HEK293T (cell line): ENCODE results near the gene DDX51.
"Not testable (repeated sequence)": the region's sequence is repeated elsewhere in the genome, so short reads cannot be mapped to it uniquely, and the experiment has no call there.

Source experiments
- CTCF ChIA-PET: fragments of 350-600 bp; formaldehyde crosslinking; extraction: SDS; loops from one replicate; lab custom pipeline; 2021; ENCODE audit warnings: antibody characterized with exemption, inconsistent platforms; lab: Yijun Ruan, JAX
- POLR2A ChIA-PET: fragments of 350-600 bp; formaldehyde crosslinking; extraction: SDS; loops from one replicate; lab custom pipeline; 2020; ENCODE audit warnings: antibody characterized with exemption, inconsistent platforms; lab: Yijun Ruan, JAX
- DNase-seq: peaks from one replicate; pipeline ENCODE4 v3.0.0; 2012; ENCODE audit warnings: mixed read lengths; ENCODE audit errors: extremely low spot score
- ARNT ChIP-seq: fragments of 450-650 bp; IDR thresholded peaks from 2 replicates; pipeline ENCODE4 v1.6.1; 2017; ENCODE audit warnings: mild to moderate bottlenecking
- BHLHE40 ChIP-seq: fragments of 450-650 bp; IDR thresholded peaks from 2 replicates; pipeline ENCODE4 v1.6.1; 2016; ENCODE audit warnings: mild to moderate bottlenecking, moderate library complexity, borderline replicate concordance
- CTBP1 ChIP-seq: fragments of 450-650 bp; IDR thresholded peaks from 2 replicates; pipeline ENCODE4 v1.6.1; 2016; ENCODE audit warnings: borderline replicate concordance
- ELF4 ChIP-seq: fragments of 450-650 bp; IDR thresholded peaks from 2 replicates; pipeline ENCODE4 v1.6.1; 2017; ENCODE audit warnings: antibody characterized with exemption
- FOXA1 ChIP-seq: fragments of 450-650 bp; IDR thresholded peaks from 2 replicates; pipeline ENCODE4 v1.6.1; 2016; ENCODE audit warnings: mild to moderate bottlenecking
- FOXK2 ChIP-seq: fragments of 450-650 bp; IDR thresholded peaks from 2 replicates; pipeline ENCODE4 v1.6.1; 2016; ENCODE audit warnings: mild to moderate bottlenecking
- FOXM1 ChIP-seq: fragments of 450-650 bp; IDR thresholded peaks from 2 replicates; pipeline ENCODE4 v1.6.1; 2017; ENCODE audit warnings: mild to moderate bottlenecking, borderline replicate concordance
- HDGF ChIP-seq: fragments of 450-650 bp; IDR thresholded peaks from 2 replicates; pipeline ENCODE4 v1.6.1; 2017; ENCODE audit warnings: antibody characterized with exemption, borderline replicate concordance
- L3MBTL2 ChIP-seq: fragments of 450-650 bp; conservative IDR thresholded peaks from 2 replicates; pipeline ENCODE4 v1.6.1; 2016; ENCODE audit warnings: mild to moderate bottlenecking
- LEF1 ChIP-seq: fragments of 450-650 bp; IDR thresholded peaks from 2 replicates; pipeline ENCODE4 v1.6.1; 2017; ENCODE audit warnings: mild to moderate bottlenecking, borderline replicate concordance
- NFRKB ChIP-seq: fragments of 450-650 bp; IDR thresholded peaks from 2 replicates; pipeline ENCODE4 v1.6.1; 2016; ENCODE audit warnings: mild to moderate bottlenecking, moderate library complexity
- PKNOX1 ChIP-seq: fragments of 450-650 bp; IDR thresholded peaks from 2 replicates; pipeline ENCODE4 v1.6.1; 2016
- SP1 ChIP-seq: fragments of 450-650 bp; IDR thresholded peaks from 2 replicates; pipeline ENCODE4 v1.6.1; 2017
- SUZ12 ChIP-seq: fragments of 450-650 bp; IDR thresholded peaks from 2 replicates; pipeline ENCODE4 v1.6.1; 2016; ENCODE audit warnings: mild to moderate bottlenecking
- TARDBP ChIP-seq: fragments of 450-650 bp; IDR thresholded peaks from 2 replicates; pipeline ENCODE4 v1.6.1; 2016
- ZNF384 ChIP-seq: fragments of 450-650 bp; IDR thresholded peaks from 2 replicates; pipeline ENCODE4 v1.6.1; 2016

The DDX51 gene

GRCh38 chr12:132152411-132152821, 8.3 kb upstream of the DDX51 start:
- TF ChIP-seq ZNF384 (no peak), NFRKB (no peak), CTBP1 (no peak), SUZ12 (no peak), FOXM1 (no peak), BHLHE40 (no peak), HDGF (no peak), L3MBTL2 (no peak), TARDBP (no peak), ARNT (no peak), LEF1 (no peak), ELF4 (no peak), PKNOX1 (no peak), FOXA1 (no peak), SP1 (no peak), FOXK2 (no peak)
- no peak for DNase-seq
- CTCF ChIA-PET, result no interaction called here
- POLR2A ChIA-PET, result no interaction called here

DNA sequence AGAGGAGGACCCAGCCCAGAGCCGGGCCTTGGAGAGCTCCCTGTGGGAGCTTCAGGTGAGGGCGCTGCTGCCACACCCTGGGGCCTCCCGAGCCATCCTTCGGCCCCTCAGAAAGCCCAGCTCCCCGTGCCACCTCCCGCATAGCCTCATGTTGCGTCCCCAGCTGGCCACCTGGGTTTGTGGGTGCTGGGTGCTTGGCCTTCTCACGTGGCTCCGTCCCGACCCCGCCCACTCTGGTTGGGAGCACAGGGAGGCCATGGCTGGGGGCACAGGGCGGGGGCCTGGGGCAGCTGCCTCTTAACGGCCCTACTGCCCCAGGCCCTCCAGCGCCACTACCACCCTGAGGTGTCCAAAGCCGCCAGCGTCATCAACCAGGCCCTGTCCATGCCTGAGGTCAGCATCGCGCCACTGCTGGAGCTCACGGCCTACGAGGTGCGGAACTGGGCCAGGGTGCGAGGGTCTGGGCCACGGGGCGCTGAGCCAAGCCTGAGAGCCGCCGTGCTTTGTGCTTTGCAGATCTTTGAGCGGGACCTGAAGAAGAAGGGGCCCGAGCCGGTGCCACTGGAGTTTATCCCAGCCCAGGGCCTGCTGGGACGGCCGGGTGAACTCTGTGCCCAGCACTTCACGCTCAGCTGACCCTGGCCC, 7.8 kb upstream of the DDX51 start:
- ChIA-PET CTCF (interaction anchor here (1.1 kb wide), 1 partner anchor 262 kb away, joined by 5 read pairs; no protein-coding TSS in a partner anchor), POLR2A (no interaction called here)
- no peak for DNase-seq
- TF ChIP-seq LEF1, result no peak
- no peak for TF ChIP-seq FOXA1
- no peak for TF ChIP-seq NFRKB
- no peak for TF ChIP-seq ZNF384
- no peak for TF ChIP-seq ELF4
- TF ChIP-seq TARDBP, result no peak
- no peak for TF ChIP-seq FOXK2

- POLR2A ChIA-PET, result no interaction called here
- TF ChIP-seq CTBP1 (no peak), FOXM1 (no peak), FOXA1 (no peak), SP1 (no peak), SUZ12 (no peak), ZNF384 (no peak), NFRKB (no peak)
- no peak for DNase-seq
- CTCF ChIA-PET, result interaction anchor here (1.1 kb wide), 1 partner anchor 263 kb away, joined by 5 read pairs; no protein-coding TSS in a partner anchor
Measured at GRCh38 chr12:132151145-132151765, 7.1 kb upstream of the DDX51 start.

GRCh38 chr12:132150780-132151144, 6.6 kb upstream of the DDX51 start:
- ChIA-PET POLR2A (no interaction called here), CTCF (no interaction called here)
- no peak for DNase-seq
- no peak for TF ChIP-seq PKNOX1
- TF ChIP-seq FOXA1, result no peak
- no peak for TF ChIP-seq LEF1
- no peak for TF ChIP-seq NFRKB
- no peak for TF ChIP-seq ARNT
- TF ChIP-seq ZNF384, result no peak
- no peak for TF ChIP-seq L3MBTL2
- TF ChIP-seq TARDBP, result no peak
- no peak for TF ChIP-seq ELF4
- TF ChIP-seq HDGF, result no peak
- TF ChIP-seq CTBP1, result no peak
- TF ChIP-seq FOXM1, result no peak
- no peak for TF ChIP-seq FOXK2
- no peak for TF ChIP-seq SUZ12
- no peak for TF ChIP-seq BHLHE40
- no peak for TF ChIP-seq SP1

- CTCF ChIA-PET, POLR2A ChIA-PET, DNase-seq: not testable (repeated sequence)
Measured at GRCh38 chr12:132149526-132149925, 5.4 kb upstream of the DDX51 start.

DNA sequence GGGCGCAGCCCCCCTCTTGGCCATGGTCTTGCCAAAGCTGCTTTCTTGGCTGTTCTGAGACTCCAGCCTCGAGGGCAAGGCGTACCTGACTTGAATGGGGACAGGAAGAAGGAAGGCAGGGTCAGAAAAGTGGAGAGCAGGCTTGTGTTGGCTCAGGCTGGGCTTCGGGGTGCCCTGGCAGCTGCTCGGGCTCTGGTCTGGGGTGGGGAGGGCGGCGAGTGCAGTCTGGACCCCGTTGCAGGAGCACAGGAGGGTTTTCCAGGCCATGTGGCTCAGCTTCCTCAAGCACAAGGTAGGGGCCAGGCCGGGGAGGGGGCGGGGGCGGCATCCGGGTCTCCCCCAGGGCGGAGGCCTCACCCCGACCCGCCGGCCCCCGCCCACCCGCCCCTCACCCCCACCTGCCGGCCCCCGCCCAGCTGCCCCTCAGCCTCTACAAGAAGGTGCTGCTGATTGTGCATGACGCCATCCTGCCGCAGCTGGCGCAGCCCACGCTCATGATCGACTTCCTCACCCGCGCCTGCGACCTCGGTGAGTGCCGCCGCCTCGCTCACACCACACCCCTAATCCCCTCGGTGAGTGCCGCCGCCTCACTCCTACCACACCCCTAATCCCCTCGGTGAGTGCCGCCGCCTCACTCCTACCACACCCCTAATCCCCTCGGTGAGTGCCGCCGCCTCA, 4.4 kb upstream of the DDX51 start:
- no peak for DNase-seq
- ChIA-PET CTCF (interaction anchor here (0.5 kb wide), 1 partner anchor 62 kb away, joined by 3 read pairs; no protein-coding TSS in a partner anchor), POLR2A (no interaction called here)
- TF ChIP-seq NFRKB (no peak), SUZ12 (no peak), L3MBTL2 (no peak), ZNF384 (no peak), BHLHE40 (no peak), FOXK2 (no peak), TARDBP (no peak), ARNT (no peak)
